ENCODE results near the gene CCDC197.

The CCDC197 gene

DNA sequence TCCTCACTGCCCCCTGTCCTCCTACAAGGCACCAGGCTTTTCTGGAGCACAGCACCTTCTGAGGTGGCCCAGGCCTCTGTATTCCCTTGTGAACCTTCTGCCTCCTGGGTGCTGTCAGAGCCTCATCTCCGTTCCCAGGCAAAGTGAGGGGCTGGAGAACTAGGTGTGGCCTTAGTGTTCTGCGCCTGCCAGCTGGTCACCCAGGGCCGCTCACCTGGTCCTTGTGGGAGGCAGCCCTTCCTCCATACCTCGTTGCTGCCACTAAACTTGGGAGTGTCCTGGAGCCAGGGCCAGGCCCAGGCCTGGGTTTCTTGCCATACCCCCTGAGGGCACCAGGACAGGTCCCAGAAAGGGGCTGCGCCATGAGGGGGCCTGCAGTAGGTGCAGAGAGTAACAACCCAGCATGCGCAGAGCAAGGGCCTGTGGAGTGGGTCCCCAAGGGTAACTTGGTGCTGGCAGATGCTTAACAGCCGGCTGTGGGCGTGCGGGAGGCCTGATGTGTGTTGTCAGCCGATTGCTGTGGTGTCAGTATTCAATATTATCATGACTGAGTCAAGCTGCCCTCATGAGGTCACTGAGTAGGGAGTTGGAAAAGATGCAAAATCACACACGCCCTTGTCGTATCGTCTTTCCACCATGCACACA, 46.1 kb downstream of the CCDC197 start:
- DNase-seq (ENCODE audit: low read depth), result no peak

DNA sequence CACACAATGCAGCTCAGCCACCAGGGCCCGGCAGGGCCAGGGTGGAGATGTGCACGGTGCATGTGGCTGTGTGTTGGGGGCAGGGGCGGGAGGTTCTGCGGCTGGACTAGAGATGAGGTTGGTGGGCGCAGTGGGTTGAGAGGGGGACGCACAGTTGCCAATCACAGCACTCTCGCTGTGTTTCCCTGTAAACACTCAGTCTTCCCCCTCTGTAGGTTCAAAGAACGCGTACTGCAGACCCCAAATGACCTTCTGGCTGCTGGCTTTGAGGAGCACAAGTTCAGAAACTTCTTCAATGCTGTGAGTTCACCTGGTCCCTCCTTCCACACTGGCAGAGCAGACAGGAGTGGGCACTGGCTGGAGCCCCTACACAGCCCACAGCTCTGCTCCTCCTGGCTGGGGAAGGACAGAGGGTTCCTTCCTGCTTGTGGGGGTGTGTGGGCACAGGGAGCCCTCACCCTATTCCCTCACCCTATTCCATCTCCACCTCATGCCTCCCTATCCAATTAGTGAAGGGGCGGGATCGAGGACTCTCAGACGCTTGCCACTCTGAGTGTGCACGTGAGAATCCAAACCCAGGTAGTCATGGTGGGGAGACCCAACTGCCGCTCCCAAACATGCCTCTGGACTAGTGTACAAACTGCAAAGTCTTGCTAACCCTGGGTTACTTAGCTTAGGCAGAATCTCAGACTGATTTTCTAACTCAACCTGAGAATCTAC, 46.8 kb downstream of the CCDC197 start:
- no peak for DNase-seq (ENCODE audit: low read depth)

DNA sequence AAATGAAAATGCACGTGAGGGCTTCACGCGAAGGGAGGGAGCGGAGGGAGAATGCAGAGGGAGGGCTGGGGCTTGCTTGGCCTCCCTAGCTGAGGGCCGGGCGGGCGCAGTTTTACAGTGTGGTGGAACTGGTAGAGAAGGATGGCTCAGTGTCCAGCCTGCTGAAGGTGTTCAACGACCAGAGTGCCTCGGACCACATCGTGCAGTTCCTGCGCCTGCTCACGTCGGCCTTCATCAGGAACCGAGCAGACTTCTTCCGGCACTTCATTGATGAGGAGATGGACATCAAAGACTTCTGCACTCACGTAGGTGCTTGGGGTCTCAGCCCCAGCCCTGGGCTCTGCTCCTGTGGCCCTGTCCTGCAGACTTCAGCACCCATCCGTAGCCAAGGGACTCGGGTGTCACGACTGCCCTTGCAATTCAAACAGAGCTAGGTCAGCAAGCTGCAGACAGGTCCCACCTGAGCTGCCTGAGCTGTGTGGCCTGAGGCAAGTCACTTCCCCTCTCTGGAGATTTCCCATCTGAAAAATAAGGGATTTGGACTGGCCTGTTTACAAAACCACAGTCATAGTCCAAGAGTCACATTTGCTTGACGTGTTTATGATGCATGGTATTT, 47.5 kb downstream of the CCDC197 start:
- no peak for DNase-seq (ENCODE audit: low read depth)

DNA sequence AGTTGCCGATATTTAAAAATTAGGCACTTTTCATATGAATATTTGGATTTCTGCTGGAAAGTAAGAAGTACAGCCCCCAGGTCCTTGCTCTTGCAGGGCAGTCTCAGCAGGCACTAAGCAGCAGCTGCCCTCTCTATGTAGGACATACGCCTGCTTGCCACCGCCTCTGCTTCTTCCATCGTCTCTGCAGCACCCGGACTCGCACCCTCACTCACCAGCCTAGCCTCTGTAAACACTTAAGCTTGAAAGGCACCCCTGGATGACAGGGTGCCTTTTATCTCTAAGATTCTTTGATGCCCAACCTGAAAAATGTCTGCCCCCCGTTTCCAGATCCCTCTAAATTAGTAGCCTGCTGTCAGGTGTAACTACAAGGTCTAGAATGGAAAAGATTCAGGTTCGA, 48.0 kb downstream of the CCDC197 start:
- no peak for DNase-seq (ENCODE audit: low read depth)

DNA sequence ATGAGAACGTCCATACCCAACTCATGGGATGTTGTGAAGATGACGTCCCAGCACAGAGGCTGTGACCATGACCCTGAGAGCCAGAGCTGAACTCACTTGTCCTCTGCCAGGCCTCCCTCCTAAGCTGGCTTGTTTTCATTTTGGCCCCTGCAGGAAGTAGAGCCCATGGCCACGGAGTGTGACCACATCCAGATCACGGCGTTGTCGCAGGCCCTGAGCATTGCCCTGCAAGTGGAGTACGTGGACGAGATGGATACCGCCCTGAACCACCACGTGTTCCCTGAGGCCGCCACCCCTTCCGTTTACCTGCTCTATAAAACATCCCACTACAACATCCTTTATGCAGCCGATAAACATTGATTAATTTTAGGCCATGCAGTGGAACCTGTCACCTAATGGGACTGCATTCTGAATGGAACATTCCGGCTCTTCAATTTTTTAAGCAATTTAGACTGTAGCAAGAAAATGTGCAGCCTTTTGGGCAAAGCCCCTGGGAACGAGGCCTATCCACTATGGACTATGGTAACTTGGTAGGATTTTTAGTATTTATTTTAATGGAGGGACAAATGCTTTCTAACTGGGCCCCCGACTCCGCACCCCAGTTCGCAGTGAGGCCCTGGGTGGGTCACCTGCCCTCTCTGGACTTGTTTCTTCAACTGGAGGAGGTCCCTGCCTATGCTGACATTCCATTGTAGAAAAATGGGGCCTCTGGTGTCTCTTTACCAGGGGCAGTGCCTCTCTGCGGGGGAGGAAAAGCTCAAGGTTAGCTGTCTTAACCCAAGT, 48.7 kb downstream of the CCDC197 start:
- DNase-seq (ENCODE audit: low read depth), result no peak

DNA sequence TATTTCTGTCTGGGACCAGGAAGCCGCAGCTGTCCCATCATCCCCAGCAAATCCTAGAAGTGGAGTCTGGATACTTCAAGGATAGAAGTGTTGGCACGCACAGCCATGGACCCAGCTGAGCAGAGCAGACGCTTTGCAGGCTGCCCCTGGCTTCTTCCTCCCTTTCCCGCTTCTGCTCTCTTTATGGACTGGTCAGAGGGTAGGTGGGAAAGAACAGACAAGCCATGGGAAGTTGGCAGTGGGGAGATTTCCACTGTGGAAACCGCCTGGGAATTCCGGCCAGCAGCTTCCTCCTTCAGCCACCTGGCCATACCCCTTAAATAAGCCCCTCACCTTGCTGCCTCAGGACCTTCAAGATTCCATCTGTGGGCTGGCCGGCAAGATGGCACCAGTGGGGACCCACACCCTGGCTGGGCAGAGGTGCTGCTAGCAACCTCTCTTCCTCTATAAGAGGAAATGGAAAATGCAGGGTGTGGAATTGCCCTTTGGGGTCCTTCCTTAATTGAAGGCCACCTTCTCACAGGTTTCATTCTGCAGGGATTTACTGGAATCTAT, 49.7 kb downstream of the CCDC197 start:
- no peak for DNase-seq (ENCODE audit: low read depth)

DNA sequence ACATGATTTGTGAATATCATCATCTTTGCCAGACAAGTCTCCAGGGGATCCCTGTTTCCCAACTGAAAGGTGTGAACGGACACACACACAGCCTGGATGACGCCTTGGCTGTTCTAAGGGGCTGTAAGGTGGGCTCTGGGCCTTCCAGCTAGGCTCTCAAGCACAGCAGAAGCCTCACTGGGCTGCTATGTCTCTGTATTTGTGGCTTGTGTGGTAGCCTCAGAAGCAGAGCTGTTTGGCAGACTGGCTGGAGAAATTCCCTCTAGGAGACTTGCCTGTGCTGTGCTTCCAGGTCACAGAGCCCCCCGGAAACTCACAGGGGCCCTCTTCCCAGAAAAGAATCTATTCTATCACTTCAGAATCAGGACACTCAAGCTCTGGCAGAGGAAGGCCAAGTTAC, 50.5 kb downstream of the CCDC197 start:
- DNase-seq (ENCODE audit: low read depth), result no peak

DNA sequence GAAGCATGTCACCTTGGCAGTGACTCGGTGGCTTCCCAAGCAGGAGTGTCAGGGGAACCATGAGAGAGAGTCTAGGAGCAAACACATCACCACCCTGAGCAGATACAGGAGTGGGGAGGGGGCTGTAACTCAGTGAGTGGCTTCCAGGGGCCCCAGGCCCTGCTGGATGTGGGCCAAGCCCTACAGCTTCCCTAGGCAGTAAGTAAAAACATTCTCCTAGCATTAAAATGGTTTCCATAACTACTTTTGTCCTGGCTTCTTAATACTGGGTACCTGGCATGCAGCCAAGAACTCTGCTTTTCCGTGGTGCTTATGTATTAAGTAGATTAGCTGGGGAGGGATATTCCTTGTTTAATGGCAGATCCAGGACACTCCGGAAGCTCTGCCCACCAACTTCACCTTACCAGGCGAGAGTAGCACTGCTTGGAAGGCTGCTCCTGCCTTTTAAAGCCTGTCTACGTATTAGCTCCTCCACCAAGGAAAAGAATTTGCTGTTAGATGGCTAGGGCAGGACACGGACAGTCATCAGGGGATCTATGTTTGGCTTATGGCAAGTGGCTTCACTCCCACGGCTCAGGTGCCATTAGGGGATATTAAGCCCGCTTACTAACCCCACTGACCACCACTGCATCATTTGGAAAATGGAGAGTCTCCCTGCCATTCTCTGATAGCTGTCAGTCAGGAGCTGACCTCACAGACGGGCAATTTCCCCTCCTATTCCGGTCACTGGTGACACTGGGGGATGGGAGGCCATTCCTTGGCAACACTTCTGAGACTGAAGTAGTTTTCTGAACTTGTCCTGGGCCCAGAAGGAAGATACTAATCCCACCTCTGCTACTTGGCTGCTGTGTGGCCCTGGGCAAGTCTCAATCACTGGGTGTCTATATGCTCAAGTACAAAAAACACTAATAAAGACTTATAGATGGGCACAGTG, 51.9 kb downstream of the CCDC197 start:
- no peak for DNase-seq (ENCODE audit: low read depth)

DNA sequence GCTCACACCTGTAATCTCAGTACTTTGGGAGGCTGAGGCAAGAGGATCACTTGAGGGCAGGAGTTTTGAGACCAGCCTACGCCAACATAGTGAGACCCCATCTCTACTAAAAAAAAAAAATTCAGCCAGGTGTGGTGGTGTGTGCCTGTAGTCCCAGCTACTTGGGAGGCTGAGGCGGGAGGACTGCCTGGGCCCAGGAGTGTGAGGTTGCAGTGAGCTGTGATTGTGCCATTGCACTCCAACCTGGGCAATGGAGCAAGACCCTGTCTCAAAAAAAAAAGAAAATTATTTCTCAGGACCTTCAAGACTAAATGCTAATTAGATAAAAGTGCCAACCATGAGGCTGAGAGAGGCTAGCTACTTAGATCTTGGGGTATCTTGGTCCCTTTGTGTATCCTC, 52.5 kb downstream of the CCDC197 start:
- no peak for DNase-seq (ENCODE audit: low read depth)

DNA sequence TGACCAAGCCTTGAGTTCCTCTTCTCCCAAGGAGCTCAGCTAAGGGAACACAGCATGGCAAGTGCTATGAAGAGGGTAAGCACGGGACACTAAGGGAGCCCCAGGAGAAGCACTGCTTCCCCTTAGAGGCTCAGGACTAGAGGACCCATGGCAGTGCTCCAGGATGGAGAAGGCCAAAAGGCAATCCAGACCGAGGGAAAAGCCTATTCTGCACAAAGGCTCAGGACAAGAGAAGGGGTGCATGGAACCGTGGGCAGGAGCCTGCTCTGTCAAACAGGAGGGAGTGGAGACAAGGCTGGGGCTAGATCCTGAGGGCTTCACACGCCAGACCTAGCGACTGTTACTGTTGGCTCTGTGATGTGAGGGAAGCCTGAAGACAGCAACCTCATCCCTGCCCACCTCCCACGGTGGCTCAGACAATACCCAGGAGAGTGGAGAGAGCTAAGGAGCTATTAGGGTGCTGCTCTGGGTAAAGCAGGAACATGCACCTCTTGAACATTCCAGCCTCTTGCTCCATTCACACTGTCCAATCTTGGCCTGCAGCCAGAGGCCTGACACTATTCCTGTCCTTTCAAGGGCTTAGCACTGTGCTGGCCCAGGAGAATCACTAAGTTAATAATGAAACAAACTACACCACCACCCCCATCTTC, 53.3 kb downstream of the CCDC197 start:
- DNase-seq (ENCODE audit: low read depth), result no peak

DNA sequence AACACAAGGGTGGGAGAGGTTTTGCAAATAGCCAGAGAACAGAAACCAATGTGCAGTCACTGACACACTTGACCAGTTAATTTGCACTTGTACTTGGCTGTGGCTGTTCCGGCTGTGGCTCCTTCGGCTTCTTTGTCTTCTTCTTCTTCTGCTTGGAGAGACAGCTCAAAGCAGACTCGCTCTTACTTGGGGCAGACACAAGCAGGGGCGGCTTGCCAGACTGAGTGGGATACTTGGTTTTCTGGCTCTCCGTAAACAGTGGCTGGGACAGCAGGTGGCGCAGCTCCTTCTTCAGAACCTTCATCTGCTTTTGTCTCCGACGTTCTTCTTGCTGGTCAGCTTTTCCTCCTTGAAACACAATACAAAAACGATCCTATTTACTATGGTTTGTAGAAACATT, 54.0 kb downstream of the CCDC197 start:
- no peak for DNase-seq (ENCODE audit: low read depth)

DNA sequence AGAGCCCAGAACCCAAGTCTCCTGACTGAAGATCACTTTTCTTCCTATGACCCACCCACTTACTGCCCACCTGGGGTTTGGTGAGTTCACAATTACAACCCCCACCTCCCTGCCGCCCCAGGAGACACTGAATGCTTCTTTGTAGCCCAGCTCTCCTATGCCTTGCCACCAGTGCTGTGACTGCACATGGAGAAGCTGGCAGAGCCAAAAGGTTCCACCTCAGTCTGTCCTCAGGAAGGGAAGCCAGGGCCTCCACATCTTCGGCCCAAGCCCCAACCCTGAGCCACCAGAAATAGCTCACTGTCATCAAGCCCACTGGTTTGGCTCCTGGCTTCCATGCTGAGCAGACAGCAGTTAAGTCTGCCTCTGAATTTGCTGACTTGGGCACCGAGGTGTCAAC, 54.7 kb downstream of the CCDC197 start:
- no peak for DNase-seq (ENCODE audit: low read depth)

DNA sequence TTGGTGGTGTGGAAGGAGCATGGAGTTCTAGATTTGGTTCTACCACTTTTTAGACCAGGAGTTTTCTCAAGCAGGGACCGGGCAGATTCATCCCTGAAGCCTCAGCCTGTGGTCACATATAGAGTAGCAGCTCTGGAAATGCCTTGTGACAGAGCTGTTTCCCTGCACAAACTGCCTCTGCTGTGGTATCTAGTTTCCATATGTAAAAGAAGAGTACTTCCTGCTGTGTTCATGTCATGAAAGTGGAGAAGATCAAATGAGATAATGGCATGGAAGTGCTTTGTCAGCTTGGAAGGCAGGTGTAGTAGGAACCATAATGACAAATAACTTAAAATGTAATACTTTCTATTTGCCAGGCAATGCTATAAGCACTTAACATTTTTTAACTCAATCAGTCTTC, 55.1 kb downstream of the CCDC197 start:
- DNase-seq (ENCODE audit: low read depth), result no peak

DNA sequence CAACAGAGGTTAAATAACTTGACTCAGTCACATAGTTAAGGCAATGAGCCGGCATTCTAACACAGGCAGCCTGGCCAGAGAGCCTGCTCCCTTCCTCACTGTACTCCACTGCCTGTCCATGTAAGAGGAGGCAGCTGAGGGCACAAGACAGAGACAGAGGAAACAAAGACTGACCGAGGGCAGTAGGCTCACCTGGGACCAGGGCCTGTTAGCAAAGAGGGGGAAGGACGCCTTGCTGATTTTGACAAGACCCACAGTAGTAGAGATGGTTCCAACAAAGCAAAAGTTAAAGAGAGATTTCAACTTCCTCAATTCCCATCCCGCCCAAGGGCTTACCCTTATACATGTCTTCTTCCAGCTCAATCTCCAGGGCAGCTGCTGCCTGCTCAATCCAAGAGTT, 55.6 kb downstream of the CCDC197 start:
- DNase-seq (ENCODE audit: low read depth), result no peak

DNA sequence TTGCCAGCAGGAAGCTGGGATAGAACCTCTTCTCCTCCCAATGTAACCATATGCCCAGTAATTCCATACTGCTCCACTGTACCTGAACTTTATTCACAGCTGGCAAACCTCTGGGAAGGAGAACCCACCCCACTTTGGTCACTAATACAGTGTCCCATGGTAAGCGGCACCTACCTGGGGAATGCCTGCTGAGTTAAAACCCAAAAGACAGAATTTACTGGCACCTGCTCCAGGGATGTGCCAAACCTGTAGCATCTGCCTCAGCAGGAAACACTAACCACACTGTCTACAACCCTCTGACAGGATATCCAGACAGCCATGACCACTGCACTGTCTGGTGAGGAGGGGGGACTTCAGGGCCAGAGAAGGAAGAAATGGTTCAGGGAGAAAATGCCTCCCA, 57.3 kb downstream of the CCDC197 start:
- no peak for DNase-seq (ENCODE audit: low read depth)

DNA sequence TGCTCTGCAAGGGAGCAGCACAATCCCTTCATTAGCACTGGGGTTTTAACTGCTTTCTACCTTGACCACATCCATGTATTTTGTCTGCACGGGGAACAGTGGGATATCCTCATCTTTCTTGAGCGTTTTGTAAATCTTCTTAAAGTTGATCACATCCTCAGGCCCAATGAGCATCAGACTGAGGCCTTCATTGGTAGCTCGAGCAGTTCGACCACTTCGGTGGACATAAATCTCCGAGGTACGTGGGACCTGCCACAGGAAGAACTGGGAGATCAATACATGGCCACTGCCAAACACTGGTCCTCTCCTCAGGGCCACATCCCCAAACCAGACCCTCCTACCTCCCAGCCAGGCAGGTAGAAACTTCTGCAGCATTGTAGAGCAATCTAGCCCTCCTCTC, 57.8 kb downstream of the CCDC197 start:
- no peak for DNase-seq (ENCODE audit: low read depth)

DNA sequence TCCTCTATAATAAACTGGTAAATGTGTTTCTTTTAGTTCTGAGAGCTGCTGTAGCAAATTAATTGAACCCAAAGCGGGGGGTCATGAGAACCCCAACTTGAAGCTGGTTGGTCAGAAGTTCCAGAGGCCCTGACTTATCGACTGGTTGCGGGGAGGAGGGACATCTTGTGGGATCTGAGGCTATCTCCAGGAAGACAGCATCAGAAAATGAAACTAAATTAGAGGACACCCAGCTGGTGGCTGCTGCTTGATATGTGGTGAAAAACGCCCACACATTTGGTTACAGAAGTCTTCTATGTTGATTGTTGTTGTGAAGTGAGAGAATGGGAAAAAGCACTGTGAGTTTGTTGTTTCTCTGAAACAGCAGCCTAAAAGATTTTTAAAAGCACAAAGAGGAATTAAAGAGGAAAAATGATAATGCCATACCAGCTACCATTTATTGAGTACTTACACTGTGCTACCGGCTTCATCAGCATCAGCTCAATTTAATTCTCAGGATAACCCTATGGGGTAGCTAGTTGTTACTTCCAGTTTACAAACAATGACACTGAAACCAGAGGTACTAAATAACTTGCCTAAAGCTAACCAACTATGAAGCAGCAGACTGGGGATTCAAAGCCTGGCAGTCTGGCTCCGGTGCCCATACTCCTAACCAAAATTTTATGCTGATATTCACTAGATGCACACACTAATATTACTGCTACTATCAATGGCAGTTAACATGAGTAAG, 59.6 kb downstream of the CCDC197 start:
- no peak for DNase-seq (ENCODE audit: low read depth)

DNA sequence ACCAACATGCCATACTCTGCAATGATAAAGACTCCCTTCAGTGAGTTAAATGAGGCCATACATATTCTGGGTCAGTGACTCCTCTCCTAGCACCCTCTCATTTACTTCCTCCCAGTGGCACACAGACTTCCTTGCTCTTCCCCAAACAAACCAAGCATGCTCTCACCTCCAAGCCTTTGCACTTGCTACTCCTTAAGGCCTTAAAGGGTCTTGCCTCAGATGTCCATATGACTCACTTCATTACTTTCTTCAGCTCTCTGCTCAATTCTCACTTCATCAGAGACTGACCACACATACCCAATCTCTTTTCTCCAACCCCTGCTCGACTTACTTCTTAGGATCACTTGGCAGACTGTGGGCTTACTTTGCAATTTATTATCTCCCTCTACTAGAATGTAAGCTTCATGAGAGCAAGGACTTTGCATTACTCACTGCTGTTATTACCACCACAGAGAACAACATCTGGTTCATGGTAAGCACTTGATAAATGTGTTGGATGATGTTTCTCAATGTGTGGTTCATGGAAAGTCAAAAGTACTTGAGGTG, 61.1 kb downstream of the CCDC197 start:
- DNase-seq (ENCODE audit: low read depth), result no peak

Measured in activated T-cell treated with anti-CD3 and anti-CD28 coated beads for 48 hours (primary cell).